ENCODE measurements around the gene CD74.

DNA sequence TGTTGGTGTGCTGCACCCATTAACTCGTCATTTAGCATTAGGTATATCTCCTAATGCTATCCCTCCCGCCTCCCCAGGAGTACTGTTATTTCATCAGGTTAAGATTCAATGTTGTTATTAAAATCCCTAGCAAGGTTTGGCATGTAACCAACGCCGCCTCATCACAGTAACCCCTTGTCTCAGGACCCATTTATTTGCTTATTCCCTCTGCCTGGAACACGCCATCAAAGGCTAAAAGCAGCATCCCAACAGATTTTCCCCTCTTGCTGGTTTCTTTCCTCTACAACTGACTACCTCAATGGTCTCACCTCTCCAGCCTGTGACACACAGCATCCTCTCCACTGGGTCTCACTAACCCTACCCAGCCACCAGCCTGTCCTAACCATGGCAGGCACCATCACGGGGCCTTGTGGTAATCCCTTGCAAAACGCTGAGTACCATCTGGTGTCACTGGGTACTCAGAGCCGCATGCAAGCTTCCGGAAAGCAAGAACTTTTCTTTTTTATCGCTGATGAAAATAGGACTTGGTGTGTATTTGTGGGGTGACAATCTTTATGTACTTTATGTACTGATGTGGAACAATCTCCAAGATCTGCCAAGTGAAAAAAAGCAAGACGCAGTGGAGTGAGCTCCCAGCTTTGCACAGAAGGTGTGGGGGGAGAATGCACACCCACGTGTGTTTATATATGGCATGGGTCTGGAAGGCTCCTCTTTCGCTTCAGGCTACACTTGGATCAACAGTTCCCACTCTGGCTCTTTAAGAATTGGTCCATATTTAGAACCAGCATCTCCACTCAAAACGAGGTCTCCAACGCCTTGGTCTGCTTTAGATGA lies 30.7 kb upstream of the CD74 start:
- TF ChIP-seq, protein P1, sequence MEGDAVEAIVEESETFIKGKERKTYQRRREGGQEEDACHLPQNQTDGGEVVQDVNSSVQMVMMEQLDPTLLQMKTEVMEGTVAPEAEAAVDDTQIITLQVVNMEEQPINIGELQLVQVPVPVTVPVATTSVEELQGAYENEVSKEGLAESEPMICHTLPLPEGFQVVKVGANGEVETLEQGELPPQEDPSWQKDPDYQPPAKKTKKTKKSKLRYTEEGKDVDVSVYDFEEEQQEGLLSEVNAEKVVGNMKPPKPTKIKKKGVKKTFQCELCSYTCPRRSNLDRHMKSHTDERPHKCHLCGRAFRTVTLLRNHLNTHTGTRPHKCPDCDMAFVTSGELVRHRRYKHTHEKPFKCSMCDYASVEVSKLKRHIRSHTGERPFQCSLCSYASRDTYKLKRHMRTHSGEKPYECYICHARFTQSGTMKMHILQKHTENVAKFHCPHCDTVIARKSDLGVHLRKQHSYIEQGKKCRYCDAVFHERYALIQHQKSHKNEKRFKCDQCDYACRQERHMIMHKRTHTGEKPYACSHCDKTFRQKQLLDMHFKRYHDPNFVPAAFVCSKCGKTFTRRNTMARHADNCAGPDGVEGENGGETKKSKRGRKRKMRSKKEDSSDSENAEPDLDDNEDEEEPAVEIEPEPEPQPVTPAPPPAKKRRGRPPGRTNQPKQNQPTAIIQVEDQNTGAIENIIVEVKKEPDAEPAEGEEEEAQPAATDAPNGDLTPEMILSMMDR (IDR thresholded peaks at IDR 0.05 in 4 of 5, conservative IDR thresholded peaks at IDR 0.05 in 1 of 5) = no peak
- TF ChIP-seq POLR2A (IDR thresholded peaks at IDR 0.05) = no peak

Measured in gastrocnemius medialis (tissue), 4 donors.